ENCODE results near the gene MB.
A peak's percentile ranks its signal among the peaks of the same experiment; 100 is the strongest.

Gene MB

GRCh38 chr22:35569916-35570315 lies 47.2 kb downstream of the MB start:
- DNase-seq, result no peak

GRCh38 chr22:35568751-35569739 lies 48.1 kb downstream of the MB start:
- peak; percentile 81 for DNase-seq

- DNase-seq, result no peak
These were observed 49.6 kb downstream of the MB start for GRCh38 chr22:35567351-35568141.

GRCh38 chr22:35564975-35565867 lies 51.9 kb downstream of the MB start:
- peak; percentile 74 for DNase-seq

GRCh38 chr22:35563211-35563610 lies 53.9 kb downstream of the MB start:
- no peak for DNase-seq

- peak; percentile 85 for DNase-seq
These were observed 55.2 kb downstream of the MB start for GRCh38 chr22:35561796-35562526.

- DNase-seq, result no peak
These were observed 56.3 kb downstream of the MB start for GRCh38 chr22:35560824-35561223.

GRCh38 chr22:35560366-35560765 lies 56.8 kb downstream of the MB start:
- DNase-seq, result no peak

- peak; percentile 49 for DNase-seq
These were observed 57.6 kb downstream of the MB start for GRCh38 chr22:35559354-35560005.

- DNase-seq, result no peak
These were observed 58.4 kb downstream of the MB start for GRCh38 chr22:35558719-35559118.

- no peak for DNase-seq
These were observed 59.1 kb downstream of the MB start for GRCh38 chr22:35558031-35558430.

Measured in fibroblast of skin of right quadriceps (primary cell).